Gastrocnemius medialis (tissue), 4 donors: ENCODE measurements around the gene FXYD2. TPM values are rescaled to one million over a fixed set of nuclear protein-coding genes. Genes with fewer than 3 reads are reported as not detected.

Experiments
- ATAC-seq, 2 donors: fragments of 150-250 bp; one replicate each; pipeline ENCODE4 v1.9.1; 2016
- DNase-seq, 2 donors: peaks; one replicate each; pipeline ENCODE4 v3.0.0-alpha.2; 2019
- H3K27ac ChIP-seq, 4 donors: fragments of 200-600 bp; sonication (generic); 1 replicate in 1 of 4; 2 replicates in 3 of 4; pipeline ENCODE4 v1.5.1; 2016 to 2018; ENCODE audit warnings: mild to moderate bottlenecking in 2 of 4, moderate library complexity in 1 of 4
- H3K27me3 ChIP-seq, 3 donors: fragments of 200-600 bp; sonication (generic) in 2 of 3; 1 replicate in 1 of 3; 2 replicates in 2 of 3; pipeline versions ENCODE4 v1.5.1 to v1.6.0; 2016 to 2019; ENCODE audit warnings: mild to moderate bottlenecking in 1 of 3, moderate library complexity in 1 of 3
- H3K36me3 ChIP-seq, 2 donors: fragments of 200-600 bp; sonication (generic) in 1 of 2; one replicate each; pipeline ENCODE4 v1.5.1; 2017 to 2018
- H3K4me1 ChIP-seq, 2 donors: fragments of 200-600 bp; sonication (generic) in 1 of 2; one replicate each; pipeline ENCODE4 v1.5.1; 2016 to 2017; ENCODE audit warnings: mild to moderate bottlenecking in 2 of 2
- H3K4me3 ChIP-seq, 4 donors: fragments of 200-600 bp; sonication (generic) in 3 of 4; 1 replicate in 1 of 4; 2 replicates in 3 of 4; pipeline ENCODE4 v1.5.1; 2016 to 2019; ENCODE audit warnings: mild to moderate bottlenecking in 2 of 4
- H3K9me3 ChIP-seq, 3 donors: fragments of 200-600 bp; sonication (generic) in 2 of 3; 1 replicate in 1 of 3; 2 replicates in 2 of 3; pipeline ENCODE4 v1.5.1; 2016 to 2019
- CTCF ChIP-seq, 5 experiments: fragments of 450-650 bp in 3 of 5; fragments of 200-600 bp in 2 of 5; sonication (generic) in 2 of 5; IDR thresholded peaks in 4 of 5; conservative IDR thresholded peaks in 1 of 5; 1 replicate in 4 of 5; 2 replicates in 1 of 5; pipeline ENCODE4 v1.5.1; 2016 to 2019; ENCODE audit warnings: antibody characterized with exemption in 5 of 5, mild to moderate bottlenecking in 3 of 5, moderate library complexity in 3 of 5
- POLR2A ChIP-seq, 2 donors: fragments of 450-650 bp; IDR thresholded peaks; one replicate each; pipeline ENCODE4 v1.6.1; 2017; ENCODE audit warnings: antibody characterized with exemption in 2 of 2, mild to moderate bottlenecking in 2 of 2, moderate library complexity in 2 of 2
- in situ Hi-C, 4 donors: fragments of 200-750 bp; cut with MboI; loops; one replicate each; pipeline versions ENCODE4 v1.15.0 to v1.8.0; 2017; ENCODE audit warnings: low sequenced_read_pairs in 4 of 4
- intact Hi-C: fragments of 100-400 bp; cut with DNase I; formaldehyde crosslinking; loops from one replicate; pipeline ENCODE4 v1.15.1; 2023; ENCODE audit warnings: low total_unique reads
- total RNA-seq, 4 donors: library from RNA; depleted of rRNA; stranded (reverse); fragments of >200 nt; gene quantifications; one replicate each; pipeline versions ENCODE4 v1.1.0 to v1.2.3, GENCODE V29; 2016

Gene FXYD2
- total RNA-seq, 4 donors from 2014 or later = 0.87 TPM; not detected in 3

GRCh38 chr11:117822074-117823033 lies 2.2 kb downstream of the FXYD2 start:
- no peaks in the 10 kb centered on the region for H3K9me3 ChIP-seq
- intact Hi-C loops = no loop called here
- H3K36me3 ChIP-seq = no peaks in the 10 kb centered on the region
- peak in 1 of 2 donors; percentile 8 for DNase-seq
- peaks cover 8 to 9% of the 10 kb centered on the region in 2 donors for H3K4me1 ChIP-seq
- TF ChIP-seq POLR2A (IDR thresholded peaks at IDR 0.05) (no peak), CTCF (IDR thresholded peaks at IDR 0.05 in 4 of 5, conservative IDR thresholded peaks at IDR 0.05 in 1 of 5) (peak in 3 of 5 experiments; percentile 25 to 33 (median 31))
- H3K27ac ChIP-seq = no peak overlapping the region
- in situ Hi-C loops = no loop called here
- no peak for ATAC-seq
- H3K4me3 ChIP-seq = no peak overlapping the region
- no peaks in the 10 kb centered on the region for H3K27me3 ChIP-seq

DNA sequence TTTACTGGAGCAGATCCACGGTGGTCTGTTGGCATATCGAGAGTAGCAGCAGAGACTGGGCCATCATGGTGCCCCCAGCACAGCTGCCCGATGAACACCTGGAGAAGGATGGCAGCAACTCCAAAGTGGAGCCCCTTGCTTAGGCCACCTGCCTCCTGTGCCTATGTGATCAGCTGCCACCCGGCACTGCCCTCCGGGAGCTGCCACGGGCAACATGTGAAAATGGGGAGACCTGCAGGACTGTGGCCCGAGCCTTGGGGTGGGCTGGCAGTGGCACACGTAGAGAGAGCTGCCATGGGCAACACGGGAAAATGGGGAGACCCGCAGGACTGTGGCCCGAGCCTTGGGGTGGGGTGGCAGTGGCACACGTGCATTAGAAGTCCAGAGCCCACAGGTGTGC lies 3.1 kb downstream of the FXYD2 start:
- Histone ChIP-seq H3K36me3 (no peaks in the 10 kb centered on the region), H3K27me3 (no peaks in the 10 kb centered on the region), H3K27ac (no peak overlapping the region), H3K4me3 (no peak overlapping the region), H3K4me1 (peaks cover 8 to 9% of the 10 kb centered on the region in 2 donors), H3K9me3 (no peaks in the 10 kb centered on the region)
- intact Hi-C loops (no loop called here), in situ Hi-C loops (no loop called here)
- DNase-seq (no peak), ATAC-seq (no peak)
- TF ChIP-seq CTCF (IDR thresholded peaks at IDR 0.05 in 4 of 5, conservative IDR thresholded peaks at IDR 0.05 in 1 of 5) = no peak
- TF ChIP-seq POLR2A (IDR thresholded peaks at IDR 0.05) = no peak

- TF ChIP-seq CTCF (IDR thresholded peaks at IDR 0.05 in 4 of 5, conservative IDR thresholded peaks at IDR 0.05 in 1 of 5) = no peak
- no peak for TF ChIP-seq POLR2A (IDR thresholded peaks at IDR 0.05)
- no peak overlapping the region for H3K4me3 ChIP-seq
- no peak for DNase-seq
- peaks cover 8 to 9% of the 10 kb centered on the region in 2 donors for H3K4me1 ChIP-seq
- H3K27ac ChIP-seq = no peak overlapping the region
- H3K27me3 ChIP-seq = no peaks in the 10 kb centered on the region
- H3K9me3 ChIP-seq = no peaks in the 10 kb centered on the region
- intact Hi-C loops (no loop called here), in situ Hi-C loops (no loop called here)
- no peaks in the 10 kb centered on the region for H3K36me3 ChIP-seq
- ATAC-seq = no peak
Observed at GRCh38 chr11:117820516-117820915, 4.0 kb downstream of the FXYD2 start.

DNA sequence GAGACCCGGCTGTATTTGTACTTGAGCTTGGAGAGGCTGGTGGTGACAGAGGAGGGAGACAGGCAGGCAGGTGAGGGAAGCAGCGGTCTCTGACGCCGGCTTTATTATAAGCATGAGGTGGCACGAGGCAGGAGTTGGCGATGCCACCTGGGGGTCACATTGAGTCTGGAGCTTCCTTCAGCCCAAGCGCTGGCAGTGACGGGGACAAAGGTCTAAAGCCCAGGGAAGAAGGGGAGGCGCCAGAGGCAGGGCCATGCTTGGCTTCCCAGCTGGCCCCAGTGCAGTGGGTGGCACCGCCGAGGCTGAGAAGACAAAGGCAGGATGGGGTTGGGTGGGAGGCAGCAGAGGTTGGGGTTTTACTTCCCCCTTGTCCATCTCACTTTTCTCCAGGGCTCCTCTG lies 4.5 kb downstream of the FXYD2 start:
- TF ChIP-seq POLR2A (IDR thresholded peaks at IDR 0.05) (no peak), CTCF (IDR thresholded peaks at IDR 0.05 in 4 of 5, conservative IDR thresholded peaks at IDR 0.05 in 1 of 5) (no peak)
- Histone ChIP-seq H3K36me3 (no peaks in the 10 kb centered on the region), H3K9me3 (no peaks in the 10 kb centered on the region), H3K27ac (no peak overlapping the region), H3K27me3 (no peaks in the 10 kb centered on the region), H3K4me1 (peaks cover 8 to 9% of the 10 kb centered on the region in 2 donors), H3K4me3 (no peak overlapping the region)
- in situ Hi-C loops = no loop called here
- ATAC-seq = no peak
- no peak for DNase-seq
- intact Hi-C loops = no loop called here
